ENCODE data around the gene BCL2L2.

DNA sequence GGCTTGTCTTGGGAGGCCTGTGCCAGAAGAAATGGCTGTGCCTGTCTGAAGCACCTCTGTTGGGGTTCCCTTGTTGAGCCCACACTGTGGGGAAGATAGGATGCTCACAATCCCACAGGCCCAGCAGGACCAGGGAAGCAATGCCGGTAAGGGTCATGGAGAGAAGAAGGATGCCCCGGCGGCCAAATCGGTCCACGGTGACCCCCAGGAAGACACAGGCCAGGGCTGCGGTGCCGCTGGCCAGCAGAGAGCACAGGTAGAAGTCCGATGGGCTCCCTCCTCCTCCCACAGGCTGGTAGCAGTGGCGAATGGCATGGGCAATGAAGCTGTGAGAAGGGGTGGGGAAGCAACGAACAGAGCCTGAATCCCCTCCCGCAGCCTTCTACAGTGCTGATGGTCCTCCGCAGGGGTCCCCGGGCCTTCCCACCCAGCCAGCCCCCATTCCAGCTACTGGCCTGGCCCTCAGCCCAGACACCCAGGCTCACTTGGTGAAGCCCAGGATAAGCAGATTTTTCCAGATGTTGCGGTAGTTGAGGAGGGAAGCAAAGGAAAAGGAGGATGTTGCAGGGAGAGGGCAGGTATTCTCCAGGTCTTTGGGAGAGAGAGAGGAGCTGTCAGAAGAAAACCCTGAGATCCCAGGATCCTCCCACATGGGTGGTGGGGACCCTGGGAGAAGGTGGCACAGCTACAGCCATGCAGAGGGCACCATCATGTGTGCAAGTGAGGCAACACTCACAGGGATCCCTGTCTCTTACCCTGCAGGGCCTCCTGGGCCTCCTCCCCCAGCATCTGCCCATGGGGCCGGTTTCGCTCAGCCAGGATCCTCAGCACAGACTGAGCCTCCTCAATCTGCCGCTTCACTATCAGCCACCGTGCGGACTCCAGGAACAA lies 41.0 kb downstream of the BCL2L2 start:
- no peak for TF ChIP-seq CTCF (IDR thresholded peaks at IDR 0.05)
- no peak for TF ChIP-seq MAX (IDR thresholded peaks at IDR 0.05; ENCODE audit: low read depth)
- no peak for TF ChIP-seq RFX5 (IDR thresholded peaks at IDR 0.05; ENCODE audit: low read length)
- no peak for TF ChIP-seq CHD2 (IDR thresholded peaks at IDR 0.05; ENCODE audit: low read length, partially characterized antibody)
- TF ChIP-seq TAF1 (IDR thresholded peaks at IDR 0.05; ENCODE audit: borderline replicate concordance, low read depth, low read length): no peak
- TF ChIP-seq POLR2AphosphoS5 (IDR thresholded peaks at IDR 0.05; ENCODE audit: low read depth, low read length): no peak
- no peak for TF ChIP-seq YY1 (IDR thresholded peaks at IDR 0.05; ENCODE audit: low read depth)
- TF ChIP-seq RAD21 (IDR thresholded peaks at IDR 0.05; ENCODE audit: low read length): no peak
- TF ChIP-seq MXI1 (IDR thresholded peaks at IDR 0.05; ENCODE audit: low read depth, low read length): no peak
- TF ChIP-seq SIN3A (IDR thresholded peaks at IDR 0.05; ENCODE audit: borderline replicate concordance, low read depth, low read length): no peak
- no peak for TF ChIP-seq EZH2phosphoT487 (IDR thresholded peaks at IDR 0.05; ENCODE audit: borderline replicate concordance, low read depth)
- no peak for TF ChIP-seq SMC3 (IDR thresholded peaks at IDR 0.05; ENCODE audit: low read depth, low read length)
